Kidney (tissue), 14 donors: ENCODE data around the gene ANKRD24. TPM values are rescaled to one million over a fixed set of nuclear protein-coding genes. Genes with fewer than 3 reads are reported as not detected.

Experiments used
- DNase-seq, 5 donors: peaks; one replicate each; pipeline ENCODE4 v3.0.0-alpha.2; 2013 to 2020
- FAIRE-seq: peaks from 2 replicates; lab custom pipeline; 2012; peaks lifted over from hg19 to GRCh38; lab: Jason Lieb, UNC
- H3K27ac ChIP-seq, 2 donors: one replicate each; pipeline ENCODE4 v1.7.0; 2013; ENCODE audit warnings: low read depth in 2 of 2, low read length in 2 of 2, inconsistent platforms in 1 of 2
- H3K27me3 ChIP-seq: one replicate; pipeline ENCODE4 v1.7.1; 2013; ENCODE audit warnings: low read length, inconsistent platforms; ENCODE audit not compliant: control insufficient read depth, insufficient read depth
- H3K36me3 ChIP-seq, 3 donors: one replicate each; pipeline versions ENCODE4 v1.7.0 to v1.7.1; 2013; ENCODE audit warnings: low read length in 3 of 3, control low read depth in 1 of 3, inconsistent platforms in 1 of 3; ENCODE audit not compliant: insufficient read depth in 3 of 3, control insufficient read depth in 2 of 3
- H3K4me1 ChIP-seq, 3 donors: one replicate each; pipeline versions ENCODE4 v1.7.0 to v1.7.1; 2013; ENCODE audit warnings: low read length in 3 of 3, inconsistent platforms in 1 of 3, low read depth in 1 of 3; ENCODE audit not compliant: control insufficient read depth in 2 of 3, insufficient read depth in 2 of 3
- H3K4me3 ChIP-seq, 3 donors: one replicate each; pipeline versions ENCODE4 v1.7.0 to v1.8.1; 2013; ENCODE audit warnings: low read length in 3 of 3, control low read depth in 1 of 3, inconsistent platforms in 1 of 3
- H3K9ac ChIP-seq, 3 donors: one replicate each; pipeline versions ENCODE4 v1.7.0 to v1.7.1; 2013; ENCODE audit warnings: low read length in 3 of 3, control low read depth in 1 of 3, inconsistent platforms in 1 of 3
- H3K9me3 ChIP-seq, 3 donors: one replicate each; pipeline versions ENCODE4 v1.7.0 to v1.7.1; 2013; ENCODE audit warnings: low read length in 3 of 3, control low read depth in 1 of 3, inconsistent platforms in 1 of 3; ENCODE audit not compliant: control insufficient read depth in 2 of 3, insufficient read depth in 1 of 3
- CTCF ChIP-seq: IDR thresholded peaks from 3 replicates; pipeline ENCODE4 v1.5.1; 2012; ENCODE audit warnings: mild to moderate bottlenecking, moderate library complexity, borderline replicate concordance; ENCODE audit not compliant: insufficient read depth; ENCODE audit errors: extremely low read depth
- intact Hi-C: fragments of 100-400 bp; cut with DNase I; formaldehyde crosslinking; loops from one replicate; pipeline ENCODE4 v1.11.1; 2022
- polyA plus RNA-seq: library from polyadenylated mRNA; stranded (reverse); fragments of 350-450 nt; fragmentation: Illumina TruSeq; extraction: RNeasy Lipid Tissue Mini Kit (QIAGEN cat#74804); gene quantifications from one replicate; pipeline ENCODE4 v1.2.3, GENCODE V29; 2014; ENCODE audit warnings: low read depth, low replicate concordance; ENCODE audit not compliant: insufficient read depth
- total RNA-seq: library from RNA; stranded (reverse); fragmentation: NEBNext Ultra II Directional; extraction: Animal tissue kit (Norgen Biotek cat#: 25700); gene quantifications from one replicate; pipeline ENCODE4 v1.2.1, GENCODE V29; 2021
- donor health status: control.
- donor health status: control.
- donor health status: control.
- donor health status: control.
- donor health status: control.
- donor health status: DM: yes; HTN: yes; CAD: no.
- donor health status: Normal renal cell carcinoma (clear cell type).

The ANKRD24 gene
- total and polyA plus RNA-seq, 2 donors from 2014 or later: 0.72 to 1.8 TPM

GRCh38 chr19:4178990-4179389 is 3.5 kb upstream of the ANKRD24 start:
- DNase-seq (no peak), FAIRE-seq (no peak)
- intact Hi-C loops: no loop called here
- H3K9me3 ChIP-seq: no peaks in the 10 kb centered on the region
- peaks cover 0 to 10% (median 0%) of the 10 kb centered on the region in 3 donors for H3K4me1 ChIP-seq
- H3K9ac ChIP-seq: no peak overlapping the region
- no peaks in the 10 kb centered on the region for H3K27me3 ChIP-seq
- H3K36me3 ChIP-seq: peaks cover 0 to 2% (median 0%) of the 10 kb centered on the region in 3 donors
- no peak overlapping the region for H3K27ac ChIP-seq
- no peak for TF ChIP-seq CTCF
- no peak overlapping the region for H3K4me3 ChIP-seq

GRCh38 chr19:4181053-4181508 is 1.4 kb upstream of the ANKRD24 start:
- TF ChIP-seq CTCF: no peak

GRCh38 chr19:4183967-4184717 is 1.7 kb downstream of the ANKRD24 start:
- H3K9me3 ChIP-seq: no peaks in the 10 kb centered on the region
- DNase-seq (peak in 4 of 5 donors; percentile 60 to 69 (median 66)), FAIRE-seq (no peak)
- peaks cover 0 to 12% (median 0%) of the 10 kb centered on the region in 3 donors for H3K4me1 ChIP-seq
- no peak overlapping the region for H3K4me3 ChIP-seq
- H3K36me3 ChIP-seq: no peaks in the 10 kb centered on the region
- no peak for TF ChIP-seq CTCF
- H3K27me3 ChIP-seq: no peaks in the 10 kb centered on the region
- intact Hi-C loops: no loop called here
- H3K27ac ChIP-seq: no peak overlapping the region
- no peak overlapping the region for H3K9ac ChIP-seq

More at GRCh38 chr19:4181053-4181508, 1.4 kb upstream of the ANKRD24 start:
- Histone ChIP-seq H3K36me3 (peaks cover 0 to 2% (median 0%) of the 10 kb centered on the region in 3 donors), H3K27ac (no peak overlapping the region), H3K9me3 (no peaks in the 10 kb centered on the region), H3K9ac (no peak overlapping the region), H3K27me3 (no peaks in the 10 kb centered on the region), H3K4me1 (peaks cover 0 to 12% (median 0%) of the 10 kb centered on the region in 3 donors), H3K4me3 (no peak overlapping the region)
- intact Hi-C loops: no loop called here
- DNase-seq: no peak
- no peak for FAIRE-seq
